H9 (cell line): ENCODE data around the gene WSCD2. TPM values are rescaled to one million over a fixed set of nuclear protein-coding genes. Genes with fewer than 3 reads are reported as not detected.

Experiments used
- DNase-seq: peaks from one replicate; pipeline ENCODE4 v3.0.0-alpha.2; 2017
- H2AFZ ChIP-seq: one replicate; pipeline ENCODE4 v1.6.1; 2013; ENCODE audit warnings: mild to moderate bottlenecking, low read length, control low read depth, moderate library complexity
- H2AK5ac ChIP-seq: 2 replicates; pipeline ENCODE4 v1.6.1; 2013; ENCODE audit warnings: low read length, control low read depth, mixed read lengths; ENCODE audit not compliant: insufficient read length
- H2BK120ac ChIP-seq: one replicate; pipeline ENCODE4 v1.6.1; 2013; ENCODE audit warnings: low read depth, mild to moderate bottlenecking, low read length, control low read depth, inconsistent platforms; ENCODE audit not compliant: poor library complexity, severe bottlenecking
- H2BK12ac ChIP-seq: 2 replicates; pipeline ENCODE4 v1.6.1; 2013; ENCODE audit warnings: low read length, control low read depth, mixed read lengths, low read depth; ENCODE audit not compliant: insufficient read length
- H2BK15ac ChIP-seq: 2 replicates; pipeline ENCODE4 v1.6.1; 2013; ENCODE audit warnings: low read depth, low read length, control low read depth
- H2BK20ac ChIP-seq: one replicate; pipeline ENCODE4 v1.6.1; 2013; ENCODE audit warnings: low read depth, mild to moderate bottlenecking, low read length, control low read depth, inconsistent platforms; ENCODE audit not compliant: poor library complexity, severe bottlenecking
- H2BK5ac ChIP-seq: 2 replicates; pipeline ENCODE4 v1.6.1; 2013; ENCODE audit warnings: low read length, control low read depth, mixed read lengths; ENCODE audit not compliant: insufficient read length
- H3K14ac ChIP-seq: 2 replicates; pipeline ENCODE4 v1.6.1; 2013; ENCODE audit warnings: low read length, control low read depth; ENCODE audit not compliant: insufficient read depth
- H3K18ac ChIP-seq: 2 replicates; pipeline ENCODE4 v1.6.1; 2013; ENCODE audit warnings: low read depth, mild to moderate bottlenecking, mixed read lengths, low read length, control low read depth; ENCODE audit not compliant: insufficient read length
- H3K23ac ChIP-seq: 2 replicates; pipeline ENCODE4 v1.6.1; 2013; ENCODE audit warnings: low read length, control low read depth, mixed read lengths, low read depth; ENCODE audit not compliant: insufficient read length
- H3K23me2 ChIP-seq: 2 replicates; pipeline ENCODE4 v1.6.1; 2013; ENCODE audit warnings: low read depth, mild to moderate bottlenecking, mixed read lengths, low read length, control low read depth; ENCODE audit not compliant: insufficient read length, poor library complexity, severe bottlenecking
- H3K27ac ChIP-seq: 2 replicates; pipeline ENCODE4 v1.5.1; 2013; ENCODE audit warnings: low read length, control low read depth, mixed read lengths, low read depth; ENCODE audit not compliant: insufficient read length
- H3K27me3 ChIP-seq: 2 replicates; pipeline ENCODE4 v1.6.1; 2013; ENCODE audit warnings: low read length, control low read depth, inconsistent platforms; ENCODE audit not compliant: insufficient read depth
- H3K4ac ChIP-seq: 2 replicates; pipeline ENCODE4 v1.6.1; 2013; ENCODE audit warnings: low read depth, mild to moderate bottlenecking, control low read depth, inconsistent platforms, low read length, moderate library complexity
- H3K4me1 ChIP-seq: 2 replicates; pipeline ENCODE4 v1.6.1; 2013; ENCODE audit warnings: low read length, control low read depth, inconsistent platforms; ENCODE audit not compliant: insufficient read depth
- H3K4me2 ChIP-seq: 2 replicates; pipeline ENCODE4 v1.6.1; 2013; ENCODE audit warnings: low read length, control low read depth, mixed read lengths; ENCODE audit not compliant: insufficient read length, insufficient read depth
- H3K56ac ChIP-seq: 2 replicates; pipeline ENCODE4 v1.6.1; 2013; ENCODE audit warnings: low read depth, mild to moderate bottlenecking, mixed read lengths, low read length, control low read depth; ENCODE audit not compliant: insufficient read length
- H3K79me1 ChIP-seq: 2 replicates; pipeline ENCODE4 v1.6.1; 2013; ENCODE audit warnings: low read depth, mild to moderate bottlenecking, moderate library complexity, low read length, control low read depth, inconsistent platforms; ENCODE audit not compliant: insufficient read depth, poor library complexity, severe bottlenecking
- H3K79me2 ChIP-seq: 2 replicates; pipeline ENCODE4 v1.6.1; 2013; ENCODE audit warnings: low read length, control low read depth, inconsistent platforms; ENCODE audit not compliant: insufficient read depth
- H3K9ac ChIP-seq: 2 replicates; pipeline ENCODE4 v1.6.1; 2013; ENCODE audit warnings: low read length, control low read depth, mixed read lengths; ENCODE audit not compliant: insufficient read length; ENCODE audit errors: extremely low read depth
- H3K9me3 ChIP-seq: one replicate; pipeline ENCODE4 v1.6.1; 2013; ENCODE audit warnings: low read depth, low read length, inconsistent platforms; ENCODE audit not compliant: control insufficient read depth
- H3T11ph ChIP-seq: one replicate; pipeline ENCODE4 v1.6.1; 2013; ENCODE audit warnings: mild to moderate bottlenecking, low read length, control low read depth, inconsistent platforms
- H4K20me1 ChIP-seq: one replicate; pipeline ENCODE4 v1.6.1; 2013; ENCODE audit not compliant: control insufficient read depth, insufficient read length, insufficient read depth
- H4K5ac ChIP-seq: 2 replicates; pipeline ENCODE4 v1.6.1; 2013; ENCODE audit warnings: low read depth, mild to moderate bottlenecking, mixed read lengths, low read length, control low read depth; ENCODE audit not compliant: insufficient read length
- H4K8ac ChIP-seq: replicated peaks from 2 replicates; pipeline ENCODE4 v1.6.1; 2013; ENCODE audit warnings: low read length, control low read depth, mixed read lengths, low read depth; ENCODE audit not compliant: insufficient read length
- H4K91ac ChIP-seq: 2 replicates; pipeline ENCODE4 v1.6.1; 2013; ENCODE audit warnings: low read depth, mild to moderate bottlenecking, moderate library complexity, mixed read lengths, low read length, control low read depth; ENCODE audit not compliant: insufficient read length
- H3K27ac Mint-ChIP-seq, 3 experiments: 2 replicates in 2 of 3; 3 replicates in 1 of 3; pipeline ENCODE4 v1.8.0; 2020 to 2021; ENCODE audit warnings: mixed read lengths in 3 of 3, mild to moderate bottlenecking in 1 of 3, moderate library complexity in 1 of 3
- H3K27me3 Mint-ChIP-seq: 2 replicates; pipeline ENCODE4 v1.8.0; 2021; ENCODE audit warnings: low read depth, mild to moderate bottlenecking, moderate library complexity, mixed read lengths
- H3K36me3 Mint-ChIP-seq, 3 experiments: 2 replicates in 2 of 3; 3 replicates in 1 of 3; pipeline ENCODE4 v1.8.0; 2020 to 2021; ENCODE audit warnings: low read depth in 3 of 3, mixed read lengths in 3 of 3; ENCODE audit not compliant: insufficient read depth in 1 of 3
- H3K4me1 Mint-ChIP-seq, 2 experiments: 2 replicates each; pipeline ENCODE4 v1.8.0; 2020; ENCODE audit warnings: mixed read lengths in 2 of 2
- H3K4me3 Mint-ChIP-seq, 2 experiments: 2 replicates in 1 of 2; 3 replicates in 1 of 2; pipeline ENCODE4 v1.8.0; 2020 to 2021; ENCODE audit warnings: mild to moderate bottlenecking in 2 of 2, mixed read lengths in 2 of 2, moderate library complexity in 1 of 2
- H3K9me3 Mint-ChIP-seq, 2 experiments: 2 replicates in 1 of 2; 3 replicates in 1 of 2; pipeline ENCODE4 v1.8.0; 2020; ENCODE audit warnings: mild to moderate bottlenecking in 2 of 2, mixed read lengths in 2 of 2, moderate library complexity in 1 of 2
- WGBS: extraction: QIAGEN DNeasy Blood & Tissue Kit; methylation state at CpG from one replicate; pipeline ENCODE4 v1.1.7; 2013; ENCODE audit warnings: missing lambda C conversion rate, low lambda C conversion rate, mixed read lengths; ENCODE audit not compliant: insufficient read length; ENCODE audit errors: extremely low coverage; 5-methylcytosine and 5-hydroxymethylcytosine counted together
- total RNA-seq: library from RNA; stranded (reverse); gene quantifications from 2 replicates; pipeline ENCODE4 v1.2.1, GENCODE V29; 2021
- TF ChIP-seq, protein P1 (sequence below): fragments of 200-600 bp; sonication (generic); conservative IDR thresholded peaks from 3 replicates; pipeline ENCODE4 v1.8.0; 2021; ENCODE audit warnings: antibody characterized with exemption, mild to moderate bottlenecking

WSCD2 gene
- total RNA-seq, 1 experiment from 2014 or later, result 0.92 TPM

DNA sequence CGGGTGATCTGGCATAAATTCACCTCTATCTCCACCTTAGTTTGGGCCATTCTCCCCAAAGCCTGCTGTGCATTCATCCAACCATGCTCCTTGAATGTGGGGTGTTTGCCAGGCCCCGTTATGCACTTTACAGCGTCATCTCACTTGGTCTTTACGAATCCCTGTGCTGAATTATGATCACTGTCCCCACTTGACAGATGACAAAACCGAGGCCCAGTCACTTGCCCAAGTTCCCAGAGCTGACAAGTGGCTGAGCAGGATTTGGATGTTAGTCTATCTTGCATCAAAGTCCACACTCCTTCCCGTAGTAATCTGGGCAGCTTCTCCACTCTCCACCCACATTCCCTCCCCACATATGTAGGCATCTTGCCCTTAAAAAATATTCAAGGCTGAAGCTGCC is 44.8 kb downstream of the WSCD2 start:
- peaks cover 41 to 59% of the 10 kb centered on the region in 2 experiments for H3K4me1 Mint-ChIP-seq

More for the DNA sequence above, 44.8 kb downstream of the WSCD2 start:
- Histone ChIP-seq H3K9me3 (no peaks in the 10 kb centered on the region), H4K20me1 (no peaks in the 10 kb centered on the region), H2BK20ac (no peak overlapping the region), H3K56ac (no peak overlapping the region), H3K14ac (no peak overlapping the region), H3K23ac (no peak overlapping the region), H2AK5ac (no peak overlapping the region), H3K23me2 (no peaks in the 10 kb centered on the region), H3K4me1 (peaks cover 7% of the 10 kb centered on the region; the same call in 1 of the 2 replicates), H4K91ac (no peak overlapping the region), H3K4me2 (no peak overlapping the region), H2AFZ (no peak overlapping the region), H2BK5ac (no peak overlapping the region), H2BK120ac (no peak overlapping the region), H3K79me1 (no peaks in the 10 kb centered on the region), H2BK15ac (no peak overlapping the region), H3T11ph (no peak overlapping the region), H3K79me2 (no peaks in the 10 kb centered on the region), H3K4ac (no peak overlapping the region), H2BK12ac (no peak overlapping the region), H3K18ac (no peak overlapping the region), H4K8ac (no peak overlapping the region), H3K27me3 (no peaks in the 10 kb centered on the region), H4K5ac (no peak overlapping the region), H3K9ac (no peak overlapping the region), H3K27ac (no peak overlapping the region)
- WGBS, result no CpG with 5 or more reads among the region's 6 CpGs
- Mint-ChIP-seq H3K27ac (peak overlapping the region in 2 of 3 experiments; percentile 79 to 80; a peak in 4 of 7 replicates), H3K36me3 (peaks cover 3 to 19% (median 5%) of the 10 kb centered on the region in 3 experiments; a peak in 5 of 7 replicates), H3K9me3 (peaks cover 11 to 13% of the 10 kb centered on the region in 2 experiments; a peak in 4 of 5 replicates), H3K4me3 (no peak overlapping the region), H3K27me3 (no peaks in the 10 kb centered on the region; the same call in 1 of the 2 replicates)
- DNase-seq, result no peak
- TF ChIP-seq, protein P1, sequence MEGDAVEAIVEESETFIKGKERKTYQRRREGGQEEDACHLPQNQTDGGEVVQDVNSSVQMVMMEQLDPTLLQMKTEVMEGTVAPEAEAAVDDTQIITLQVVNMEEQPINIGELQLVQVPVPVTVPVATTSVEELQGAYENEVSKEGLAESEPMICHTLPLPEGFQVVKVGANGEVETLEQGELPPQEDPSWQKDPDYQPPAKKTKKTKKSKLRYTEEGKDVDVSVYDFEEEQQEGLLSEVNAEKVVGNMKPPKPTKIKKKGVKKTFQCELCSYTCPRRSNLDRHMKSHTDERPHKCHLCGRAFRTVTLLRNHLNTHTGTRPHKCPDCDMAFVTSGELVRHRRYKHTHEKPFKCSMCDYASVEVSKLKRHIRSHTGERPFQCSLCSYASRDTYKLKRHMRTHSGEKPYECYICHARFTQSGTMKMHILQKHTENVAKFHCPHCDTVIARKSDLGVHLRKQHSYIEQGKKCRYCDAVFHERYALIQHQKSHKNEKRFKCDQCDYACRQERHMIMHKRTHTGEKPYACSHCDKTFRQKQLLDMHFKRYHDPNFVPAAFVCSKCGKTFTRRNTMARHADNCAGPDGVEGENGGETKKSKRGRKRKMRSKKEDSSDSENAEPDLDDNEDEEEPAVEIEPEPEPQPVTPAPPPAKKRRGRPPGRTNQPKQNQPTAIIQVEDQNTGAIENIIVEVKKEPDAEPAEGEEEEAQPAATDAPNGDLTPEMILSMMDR, result no peak
